Inflammatory macrophage (primary cell): ENCODE measurements around the gene ZNF438.
A peak's percentile ranks its signal among the peaks of the same experiment; 100 is the strongest.
"Not testable (repeated sequence)": the region's sequence is repeated elsewhere in the genome, so short reads cannot be mapped to it uniquely, and the experiment has no call there.

Experiments
- DNase-seq, 2 donors: peaks; one replicate each; pipeline ENCODE4 v3.0.0-alpha.2; 2020 to 2022
- total RNA-seq, 18 experiments: gene quantifications; one replicate each; lab custom pipeline; 2026; ENCODE audit warnings: mixed read lengths in 6 of 18, inconsistent platforms in 2 of 18; lab: John Stamatoyannopoulos, UW

The ZNF438 gene
- 24.8 to 72.4 (median 45.8) reads per million in 18 experiments for total RNA-seq

- DNase-seq, result peak; percentile 96 to 97
Observed at GRCh38 chr10:31031558-31032257, at the start of gene ZNF438. Gene ZNF438 (minus strand): TSS chr10:31031865. CDS start chr10:30877034, 154,831 bp downstream.

DNA sequence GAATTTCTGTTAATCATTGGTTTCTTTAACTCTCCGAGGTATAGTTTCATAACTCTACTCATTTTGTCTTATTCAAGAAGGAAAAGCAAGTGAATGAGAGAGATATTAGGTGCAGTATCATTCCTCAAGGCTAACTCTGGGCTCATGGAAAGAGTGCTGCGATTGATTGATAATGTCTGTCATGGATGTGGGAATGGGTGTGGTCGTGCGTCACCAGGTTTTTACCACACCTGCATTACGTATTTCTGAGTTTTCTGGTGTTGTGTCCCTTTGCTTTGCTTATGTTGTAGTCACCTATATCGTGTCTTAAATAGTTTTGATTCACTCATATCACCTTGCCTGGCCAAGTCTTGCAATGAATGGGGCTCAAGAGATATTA, 44.9 kb upstream of the ZNF438 start:
- no peak for DNase-seq

DNA sequence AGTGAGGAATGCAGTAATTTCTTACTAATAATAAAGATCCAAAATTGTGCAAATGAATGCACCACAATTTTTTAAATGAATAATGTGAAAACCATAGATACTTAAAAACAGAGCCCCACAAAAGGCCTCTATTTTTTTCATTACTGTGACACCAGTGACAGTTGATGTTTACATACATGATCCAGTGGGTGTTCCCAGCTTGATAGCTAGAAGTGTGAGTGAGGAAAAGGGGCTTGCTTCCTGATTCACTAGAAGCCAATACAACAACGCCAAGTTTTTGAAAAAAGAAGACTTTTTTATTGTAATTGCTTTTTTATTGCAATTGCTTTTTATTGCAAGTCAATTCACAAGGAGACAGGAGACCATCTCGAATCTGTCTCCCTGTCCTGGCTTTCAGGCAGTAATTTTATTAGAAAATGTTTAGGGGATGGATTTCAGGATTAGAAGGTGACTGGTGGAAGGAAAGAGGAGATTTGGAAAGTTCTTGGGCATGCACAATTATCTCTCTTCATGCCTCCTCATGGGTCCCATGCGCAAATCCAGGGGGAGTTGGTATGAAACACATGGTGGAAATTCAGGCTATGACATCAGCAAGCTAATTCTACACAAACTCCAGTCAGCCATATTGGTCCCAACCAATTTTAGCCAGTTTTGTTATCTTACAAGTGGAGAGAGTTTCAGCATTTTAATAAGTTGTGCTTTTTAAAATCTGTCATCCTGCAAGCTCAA, 44.4 kb upstream of the ZNF438 start:
- no peak for DNase-seq

DNA sequence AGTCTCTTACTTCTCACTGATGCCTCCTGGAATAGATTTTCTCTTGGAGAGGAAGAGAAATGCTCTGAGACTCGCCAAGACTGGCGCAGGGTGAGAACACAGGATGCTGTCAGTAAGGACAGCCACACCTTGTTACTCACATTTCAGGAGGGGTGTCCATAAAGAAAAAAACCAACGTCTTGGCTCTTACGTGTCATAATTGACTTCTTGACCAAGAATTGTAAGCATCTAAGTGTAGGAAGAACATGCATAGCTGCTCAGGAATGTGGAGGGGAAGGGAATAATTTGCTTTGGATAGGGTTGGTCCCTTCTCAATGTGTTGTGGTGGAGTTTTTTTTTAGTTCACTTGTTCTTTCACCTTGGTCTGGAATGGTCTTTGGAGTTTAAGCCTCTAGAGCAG, 43.8 kb upstream of the ZNF438 start:
- DNase-seq, result no peak

GRCh38 chr10:31074722-31075086, 43.0 kb upstream of the ZNF438 start:
- no peak for DNase-seq

- DNase-seq, result no peak
Observed at GRCh38 chr10:31073996-31074721, 42.5 kb upstream of the ZNF438 start.

DNA sequence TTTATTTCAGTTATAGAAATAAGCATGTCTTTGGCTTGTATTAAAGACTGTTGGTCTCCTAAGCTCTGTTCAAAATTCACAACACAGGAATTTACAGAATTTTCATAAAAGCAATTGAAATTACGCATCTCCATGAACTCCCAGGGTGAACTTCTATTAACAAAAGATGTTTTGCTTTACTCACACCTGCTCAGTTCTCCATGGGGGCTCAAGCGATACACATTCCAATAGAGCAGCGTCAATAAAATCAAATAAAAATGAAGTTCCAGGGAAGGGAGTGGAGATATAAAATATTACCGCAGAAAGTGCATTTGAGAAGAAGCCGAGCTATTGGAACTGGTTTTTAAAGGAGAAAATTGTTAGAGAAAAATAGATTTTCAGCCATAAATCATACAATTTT, 41.5 kb upstream of the ZNF438 start:
- DNase-seq, result no peak

DNA sequence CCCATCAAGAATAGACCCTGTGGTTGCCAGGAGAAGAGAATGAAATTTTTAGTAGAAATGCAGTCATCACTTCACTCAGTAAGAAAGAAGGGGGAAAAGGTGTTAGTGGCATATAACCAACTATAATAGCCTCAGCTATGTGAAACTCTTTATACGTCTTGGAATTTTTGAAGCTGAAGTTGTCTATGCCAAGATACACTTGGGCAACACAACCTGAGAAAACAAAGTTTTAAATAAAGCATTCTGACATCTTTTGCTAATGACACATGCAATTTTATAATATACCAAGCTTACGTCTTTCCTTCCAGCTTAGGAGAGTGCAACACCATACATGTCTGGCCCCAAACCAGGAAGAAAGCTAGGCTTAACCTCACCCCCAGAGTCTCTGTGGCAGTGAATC, 40.8 kb upstream of the ZNF438 start:
- no peak for DNase-seq

DNA sequence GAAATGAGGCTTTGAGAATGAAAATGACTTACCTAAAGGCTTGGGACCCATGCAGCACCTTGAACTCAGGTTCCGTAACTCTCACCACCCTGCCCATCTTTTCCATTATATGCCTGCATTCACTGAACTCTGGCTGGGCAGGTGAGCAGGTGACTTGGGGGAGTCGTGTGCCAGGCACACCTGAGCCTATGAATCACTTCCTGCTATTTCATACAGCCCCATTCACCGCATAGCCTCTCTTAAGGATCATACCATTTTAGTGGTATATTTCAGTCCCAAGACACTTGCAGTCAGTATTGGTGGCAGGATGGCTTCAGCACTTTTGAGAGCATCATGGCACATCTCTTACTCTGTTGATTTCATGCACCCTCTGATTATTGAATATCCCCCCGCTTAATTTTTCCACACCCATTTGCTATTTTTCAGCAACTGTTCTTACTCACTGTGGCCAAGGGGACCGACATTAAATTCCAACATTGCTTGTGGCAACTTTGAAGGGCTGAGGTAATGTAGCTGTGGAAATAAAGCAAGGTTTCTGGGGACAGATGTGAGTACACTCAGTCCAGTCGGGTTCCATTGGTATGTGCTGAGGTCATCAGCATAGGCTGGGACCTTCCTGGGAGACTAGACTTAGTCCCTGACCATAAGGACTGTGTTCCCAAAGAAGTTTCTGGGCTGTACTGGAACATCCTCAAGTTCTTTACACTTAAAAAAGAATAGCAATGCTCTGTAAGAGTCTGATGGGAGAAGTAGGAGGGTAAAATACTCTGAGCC, 39.8 kb upstream of the ZNF438 start:
- no peak for DNase-seq

DNA sequence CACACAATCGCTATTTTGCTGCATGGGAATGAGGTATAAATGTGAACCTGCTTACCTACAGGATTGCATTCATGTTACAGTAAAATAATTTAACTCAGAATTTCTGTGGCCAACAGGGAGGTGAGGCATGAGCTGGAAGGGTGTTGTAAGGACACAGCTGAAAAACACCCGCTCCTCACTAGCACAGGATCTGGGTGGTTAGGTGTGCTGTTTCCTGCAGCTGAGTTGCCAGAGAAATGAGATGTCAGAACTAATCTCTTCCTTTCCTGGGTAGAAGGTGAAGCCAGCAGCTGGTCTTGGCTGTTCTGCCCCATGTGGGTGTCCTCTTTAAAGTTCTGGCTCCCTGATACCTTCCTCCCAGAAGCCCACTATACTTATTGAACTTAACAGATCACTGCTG, 39.0 kb upstream of the ZNF438 start:
- DNase-seq, result no peak

- DNase-seq, result no peak
Observed at GRCh38 chr10:31070025-31070424, 38.4 kb upstream of the ZNF438 start.

GRCh38 chr10:31069411-31069810, 37.7 kb upstream of the ZNF438 start:
- no peak for DNase-seq

GRCh38 chr10:31064348-31064747, 32.7 kb upstream of the ZNF438 start:
- no peak for DNase-seq

- no peak for DNase-seq
Observed at GRCh38 chr10:31063841-31064240, 32.2 kb upstream of the ZNF438 start.

DNA sequence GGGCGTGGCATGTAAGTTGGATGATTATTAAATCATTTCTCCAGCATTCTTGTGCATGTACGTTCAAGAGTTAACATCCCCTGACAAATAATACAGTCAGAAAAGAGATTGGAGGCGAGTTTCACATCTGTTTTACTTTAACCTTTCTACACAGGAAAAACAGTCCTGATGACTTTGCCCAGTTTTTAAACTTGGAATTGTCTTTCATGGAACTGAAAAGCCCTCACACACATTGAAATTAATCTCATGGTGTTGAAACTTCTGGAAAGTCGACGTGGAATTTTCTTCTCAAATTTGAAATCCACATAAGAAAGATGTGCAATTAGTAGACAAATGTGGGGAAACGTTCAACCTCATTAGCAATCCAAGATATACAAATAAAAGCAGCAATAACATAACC, 31.2 kb upstream of the ZNF438 start:
- no peak for DNase-seq

DNA sequence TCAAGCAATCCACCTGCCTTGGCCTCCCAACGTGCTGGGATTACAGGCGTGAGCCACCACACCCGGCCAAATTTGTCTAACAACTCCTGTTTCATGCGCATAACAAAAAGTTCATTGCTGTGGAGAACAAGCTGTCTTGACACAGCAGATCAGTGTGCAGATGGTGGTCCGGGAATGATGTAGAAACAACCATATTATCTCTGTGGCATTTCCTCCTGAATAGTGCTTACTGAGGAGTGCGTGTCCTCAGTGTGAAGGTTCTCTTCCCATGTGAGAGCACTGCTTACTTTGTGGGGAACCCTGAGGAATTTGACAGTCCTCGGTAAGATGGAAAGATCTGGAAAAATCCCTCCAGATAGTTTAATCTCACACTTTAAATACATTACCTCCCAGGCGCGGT, 30.3 kb upstream of the ZNF438 start:
- DNase-seq, result no peak

DNA sequence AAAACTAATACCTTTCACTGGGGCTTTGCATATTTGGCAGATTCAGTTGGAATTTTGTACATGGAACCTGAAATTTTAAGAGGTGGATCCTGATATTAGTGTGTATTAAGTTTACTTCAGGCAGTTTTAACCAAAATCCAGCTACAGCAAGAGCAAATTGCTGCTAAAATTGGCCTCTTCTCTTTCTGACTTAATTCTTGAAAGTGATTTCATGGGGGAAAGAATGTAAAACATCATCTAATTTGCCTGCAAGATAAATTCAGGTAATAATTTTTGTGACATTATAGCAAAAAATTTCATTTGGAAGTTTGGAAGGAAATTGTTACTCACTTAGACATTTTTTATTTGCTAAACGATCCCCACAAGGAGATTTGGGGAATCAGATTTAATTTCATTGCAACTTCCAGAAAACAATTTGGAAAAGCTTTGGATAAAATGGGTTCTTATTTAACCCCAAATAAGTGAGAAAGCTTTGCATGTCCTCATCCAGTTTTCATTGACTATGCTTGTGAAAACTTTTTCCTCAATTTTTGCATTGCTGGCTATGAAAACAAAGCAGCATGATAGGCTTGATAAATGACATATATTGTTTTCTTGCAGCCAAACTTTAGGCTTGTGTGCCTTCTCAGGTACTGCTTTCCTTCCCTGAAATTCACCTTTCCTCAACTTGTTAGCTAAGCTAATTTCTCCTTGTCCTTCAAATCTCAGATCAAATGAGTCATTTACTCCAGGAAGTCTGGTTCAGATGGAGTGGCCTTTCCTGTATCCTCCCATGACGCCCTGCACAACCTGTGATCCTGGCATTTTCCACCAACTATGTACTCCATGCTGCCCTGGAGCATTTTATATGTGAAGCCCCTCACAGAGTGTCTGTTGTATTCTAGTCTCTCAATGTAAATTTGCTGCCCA, 27.4 kb upstream of the ZNF438 start:
- no peak for DNase-seq

DNA sequence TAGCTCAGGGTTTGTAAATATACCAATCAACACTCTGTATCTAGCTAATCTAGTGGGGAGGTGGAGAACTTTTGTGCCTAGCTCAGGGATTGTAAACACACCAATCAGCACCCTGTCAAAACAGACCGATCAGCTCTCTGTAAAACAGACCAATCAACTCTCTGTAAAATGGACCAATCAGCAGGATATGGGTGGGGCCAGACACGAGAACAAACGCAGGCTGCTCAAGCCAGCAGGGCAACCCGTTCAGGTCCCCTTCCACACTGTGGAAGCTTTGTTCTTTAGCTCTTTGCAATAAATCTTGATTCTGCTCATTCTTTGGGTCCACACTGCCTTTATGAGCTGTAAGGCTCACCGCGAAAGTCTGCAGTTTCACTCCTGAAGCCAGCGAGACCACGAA, 25.0 kb upstream of the ZNF438 start:
- DNase-seq, result not testable (repeated sequence)

DNA sequence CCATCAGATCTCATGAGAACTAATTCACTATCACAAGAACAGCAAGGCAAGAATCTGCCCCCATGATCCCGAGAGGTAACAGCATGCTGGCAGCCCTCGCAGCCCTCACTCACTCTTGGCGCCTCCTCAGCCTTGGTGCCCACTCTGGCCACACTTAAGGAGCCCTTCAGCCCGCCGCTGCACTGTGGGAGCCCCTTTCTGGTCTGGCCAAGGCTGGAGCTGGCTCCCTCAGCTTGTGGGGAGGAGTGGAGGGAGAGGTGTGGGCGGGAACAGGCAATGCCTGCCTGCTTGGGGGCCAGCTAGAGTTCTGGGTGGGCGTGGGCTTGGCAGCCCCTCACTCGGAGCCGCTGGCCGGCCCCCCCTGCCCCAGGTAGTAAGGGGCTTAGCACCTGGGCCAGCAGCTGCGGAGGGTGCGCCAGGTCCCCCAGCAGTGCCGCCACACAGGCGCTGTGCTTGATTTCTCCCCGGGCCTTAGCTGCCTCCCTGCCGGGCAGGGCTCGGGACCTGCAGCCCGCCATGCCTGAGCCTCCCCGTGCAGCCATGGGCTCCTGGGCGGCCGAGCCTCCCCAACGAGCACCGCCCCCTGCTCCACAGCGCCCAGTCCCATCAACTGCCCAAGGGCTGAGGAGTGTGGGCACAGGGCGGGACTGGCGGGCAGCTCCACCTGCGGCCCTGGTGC, 24.0 kb upstream of the ZNF438 start:
- DNase-seq, result no peak

DNA sequence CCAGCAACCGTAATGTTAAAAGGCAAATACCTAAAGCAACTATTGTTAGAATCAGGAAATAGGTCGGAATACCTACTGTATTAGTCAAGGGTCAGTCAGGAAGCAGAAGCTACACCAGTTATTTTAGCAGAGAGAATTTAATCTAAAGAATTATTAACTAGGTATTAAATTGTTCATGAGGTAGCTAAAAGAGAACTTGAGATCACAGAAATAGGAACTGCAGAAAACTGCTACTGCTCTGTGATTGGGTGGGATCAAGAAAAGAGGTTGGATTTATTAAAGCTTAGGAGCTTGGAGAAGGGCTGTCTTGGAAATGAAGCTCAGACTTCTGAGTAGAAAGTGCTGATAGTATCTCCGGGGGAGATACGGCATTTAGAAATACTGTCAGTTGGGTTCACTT, 20.0 kb upstream of the ZNF438 start:
- DNase-seq, result no peak

- no peak for DNase-seq
Observed at GRCh38 chr10:31042670-31043069, 11.0 kb upstream of the ZNF438 start.
